ENCODE results near the gene NDUFS8. TPM values are rescaled to one million over a fixed set of nuclear protein-coding genes. Genes with fewer than 3 reads are reported as not detected.
A peak's percentile ranks its signal among the peaks of the same experiment; 100 is the strongest.

NDUFS8 gene
- total RNA-seq, 1 donor from 2014 or later: 118 TPM

- DNase-seq (peak; percentile 87), ATAC-seq (peak; percentile 45)
- H3K4me3 ChIP-seq: peak overlapping the region; percentile 98
- H3K27me3 ChIP-seq: no peaks in the 10 kb centered on the region
- no peaks in the 10 kb centered on the region for H3K9me3 ChIP-seq
- intact Hi-C loops (cut with DNase I): no loop called here
- peaks cover 47% of the 10 kb centered on the region for H3K4me1 ChIP-seq
- H3K36me3 ChIP-seq: peaks cover 30% of the 10 kb centered on the region
- no peak for TF ChIP-seq CTCF (IDR thresholded peaks at IDR 0.05)
- H3K27ac ChIP-seq: peak overlapping the region; percentile 94
Observed at GRCh38 chr11:68040101-68040956, 9.8 kb downstream of the NDUFS8 start.

- no peaks in the 10 kb centered on the region for H3K27me3 ChIP-seq
- TF ChIP-seq CTCF (IDR thresholded peaks at IDR 0.05): no peak
- H3K27ac ChIP-seq: peak overlapping the region; percentile 94
- peak; percentile 65 for DNase-seq
- H3K36me3 ChIP-seq: peaks cover 34% of the 10 kb centered on the region
- H3K4me1 ChIP-seq: peaks cover 44% of the 10 kb centered on the region
- no peaks in the 10 kb centered on the region for H3K9me3 ChIP-seq
- peak overlapping the region; percentile 98 for H3K4me3 ChIP-seq
- no peak for ATAC-seq
- intact Hi-C loops (cut with DNase I): no loop called here
Observed at GRCh38 chr11:68040957-68041591, 10.6 kb downstream of the NDUFS8 start.

GRCh38 chr11:68041617-68042218, 11.2 kb downstream of the NDUFS8 start:
- intact Hi-C loops (cut with DNase I): no loop called here
- no peak for TF ChIP-seq CTCF (IDR thresholded peaks at IDR 0.05)
- Histone ChIP-seq H3K4me3 (no peak overlapping the region), H3K27ac (peak overlapping the region; percentile 94), H3K36me3 (peaks cover 34% of the 10 kb centered on the region), H3K27me3 (no peaks in the 10 kb centered on the region), H3K9me3 (no peaks in the 10 kb centered on the region), H3K4me1 (peaks cover 38% of the 10 kb centered on the region)
- DNase-seq: no peak
- no peak for ATAC-seq

- intact Hi-C loops (cut with DNase I): no loop called here
Observed at GRCh38 chr11:68042219-68043028, 11.9 kb downstream of the NDUFS8 start.

More at GRCh38 chr11:68042219-68043028, 11.9 kb downstream of the NDUFS8 start:
- no peak for TF ChIP-seq CTCF (IDR thresholded peaks at IDR 0.05)
- no peak for ATAC-seq
- H3K4me3 ChIP-seq: no peak overlapping the region
- no peaks in the 10 kb centered on the region for H3K27me3 ChIP-seq
- peaks cover 31% of the 10 kb centered on the region for H3K4me1 ChIP-seq
- peaks cover 34% of the 10 kb centered on the region for H3K36me3 ChIP-seq
- DNase-seq: peak; percentile 64
- H3K9me3 ChIP-seq: no peaks in the 10 kb centered on the region
- no peak overlapping the region for H3K27ac ChIP-seq
